ENCODE data around the gene CNTLN. TPM values are rescaled to one million over a fixed set of nuclear protein-coding genes. Genes with fewer than 3 reads are reported as not detected.

Gene CNTLN
- total RNA-seq, 1 donor from 2014 or later = 14.1 TPM

DNA sequence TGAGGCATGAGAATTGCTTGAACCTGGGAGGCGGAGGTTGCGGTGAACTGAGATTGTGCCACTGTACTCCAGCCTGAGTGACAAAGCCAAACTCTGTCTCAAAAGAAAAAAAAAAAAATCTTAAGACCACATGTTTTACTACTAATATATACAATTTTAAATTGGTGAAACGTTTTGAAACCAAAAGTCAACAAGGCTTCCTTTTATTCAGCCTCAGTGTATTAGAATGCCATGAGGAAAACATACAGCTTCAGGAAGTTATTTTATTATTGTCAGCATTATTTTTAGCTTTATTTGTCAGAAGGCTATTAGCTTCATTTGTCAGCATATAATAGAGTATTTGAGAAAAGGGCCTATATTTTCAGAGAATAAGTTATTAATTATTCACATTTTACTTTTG, 280.1 kb downstream of the CNTLN start:
- Mint-ChIP-seq H3K27ac (no peak overlapping the region), H3K27me3 (no peaks in the 10 kb centered on the region), H3K4me1 (ENCODE audit: unreplicated experiment) (no peaks in the 10 kb centered on the region), H3K9me3 (no peaks in the 10 kb centered on the region), H3K36me3 (no peaks in the 10 kb centered on the region), H3K4me3 (no peak overlapping the region)
- DNase-seq (ENCODE audit: extremely low spot score, unreplicated experiment) = no peak
- TF ChIP-seq, protein P1, sequence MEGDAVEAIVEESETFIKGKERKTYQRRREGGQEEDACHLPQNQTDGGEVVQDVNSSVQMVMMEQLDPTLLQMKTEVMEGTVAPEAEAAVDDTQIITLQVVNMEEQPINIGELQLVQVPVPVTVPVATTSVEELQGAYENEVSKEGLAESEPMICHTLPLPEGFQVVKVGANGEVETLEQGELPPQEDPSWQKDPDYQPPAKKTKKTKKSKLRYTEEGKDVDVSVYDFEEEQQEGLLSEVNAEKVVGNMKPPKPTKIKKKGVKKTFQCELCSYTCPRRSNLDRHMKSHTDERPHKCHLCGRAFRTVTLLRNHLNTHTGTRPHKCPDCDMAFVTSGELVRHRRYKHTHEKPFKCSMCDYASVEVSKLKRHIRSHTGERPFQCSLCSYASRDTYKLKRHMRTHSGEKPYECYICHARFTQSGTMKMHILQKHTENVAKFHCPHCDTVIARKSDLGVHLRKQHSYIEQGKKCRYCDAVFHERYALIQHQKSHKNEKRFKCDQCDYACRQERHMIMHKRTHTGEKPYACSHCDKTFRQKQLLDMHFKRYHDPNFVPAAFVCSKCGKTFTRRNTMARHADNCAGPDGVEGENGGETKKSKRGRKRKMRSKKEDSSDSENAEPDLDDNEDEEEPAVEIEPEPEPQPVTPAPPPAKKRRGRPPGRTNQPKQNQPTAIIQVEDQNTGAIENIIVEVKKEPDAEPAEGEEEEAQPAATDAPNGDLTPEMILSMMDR (conservative IDR thresholded peaks at IDR 0.05) = no peak

- Mint-ChIP-seq H3K4me3 (no peak overlapping the region), H3K27me3 (no peaks in the 10 kb centered on the region), H3K4me1 (ENCODE audit: unreplicated experiment) (no peaks in the 10 kb centered on the region), H3K27ac (no peak overlapping the region), H3K9me3 (no peaks in the 10 kb centered on the region), H3K36me3 (no peaks in the 10 kb centered on the region)
- no peak for DNase-seq (ENCODE audit: extremely low spot score, unreplicated experiment)
- TF ChIP-seq, protein P1 (conservative IDR thresholded peaks at IDR 0.05) = no peak
Measured at GRCh38 chr9:17422994-17423680, 288.3 kb downstream of the CNTLN start.

- no peak for DNase-seq (ENCODE audit: extremely low spot score, unreplicated experiment)
- Mint-ChIP-seq H3K27ac (no peak overlapping the region), H3K9me3 (no peaks in the 10 kb centered on the region), H3K4me1 (ENCODE audit: unreplicated experiment) (no peaks in the 10 kb centered on the region), H3K4me3 (no peak overlapping the region), H3K36me3 (no peaks in the 10 kb centered on the region), H3K27me3 (no peaks in the 10 kb centered on the region)
- TF ChIP-seq, protein P1 (conservative IDR thresholded peaks at IDR 0.05) = no peak
Measured at GRCh38 chr9:17423681-17424011, 288.8 kb downstream of the CNTLN start.

GRCh38 chr9:17425384-17425783, 290.5 kb downstream of the CNTLN start:
- peaks cover under 1% of the 10 kb centered on the region for H3K36me3 Mint-ChIP-seq
- no peaks in the 10 kb centered on the region for H3K4me1 Mint-ChIP-seq (ENCODE audit: unreplicated experiment)
- H3K27ac Mint-ChIP-seq = no peak overlapping the region
- no peak for DNase-seq (ENCODE audit: extremely low spot score, unreplicated experiment)
- H3K9me3 Mint-ChIP-seq = no peaks in the 10 kb centered on the region
- H3K27me3 Mint-ChIP-seq = no peaks in the 10 kb centered on the region
- TF ChIP-seq, protein P1 (conservative IDR thresholded peaks at IDR 0.05) = no peak
- no peak overlapping the region for H3K4me3 Mint-ChIP-seq

- no peak overlapping the region for H3K27ac Mint-ChIP-seq
- H3K36me3 Mint-ChIP-seq = peaks cover 4% of the 10 kb centered on the region
- TF ChIP-seq, protein P1 (conservative IDR thresholded peaks at IDR 0.05) = no peak
- H3K4me1 Mint-ChIP-seq (ENCODE audit: unreplicated experiment) = no peaks in the 10 kb centered on the region
- no peak overlapping the region for H3K4me3 Mint-ChIP-seq
- DNase-seq (ENCODE audit: extremely low spot score, unreplicated experiment) = no peak
- no peaks in the 10 kb centered on the region for H3K9me3 Mint-ChIP-seq
- no peaks in the 10 kb centered on the region for H3K27me3 Mint-ChIP-seq
Measured at GRCh38 chr9:17433526-17433925, 298.7 kb downstream of the CNTLN start.

DNA sequence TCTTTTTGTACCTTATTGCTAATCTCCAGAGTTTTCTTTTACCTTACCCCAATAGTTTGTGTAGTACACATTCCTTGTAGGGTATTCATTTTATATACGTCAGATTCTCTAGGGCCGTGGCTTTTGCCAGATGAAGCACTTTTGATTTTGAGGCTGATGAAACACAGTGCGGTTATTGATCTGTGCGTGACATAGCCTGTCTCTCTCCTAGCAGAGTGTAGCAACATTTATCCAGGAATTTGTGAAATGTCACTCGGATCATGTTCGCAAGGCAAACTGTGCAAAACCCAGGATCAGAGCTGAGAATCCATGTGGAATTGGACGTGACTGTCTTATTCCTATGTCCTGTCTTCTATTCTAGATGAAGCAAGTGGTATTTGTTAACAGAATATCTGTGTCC, 302.0 kb downstream of the CNTLN start:
- no peak for DNase-seq (ENCODE audit: extremely low spot score, unreplicated experiment)
- H3K27ac Mint-ChIP-seq = no peak overlapping the region
- no peaks in the 10 kb centered on the region for H3K27me3 Mint-ChIP-seq
- no peaks in the 10 kb centered on the region for H3K4me1 Mint-ChIP-seq (ENCODE audit: unreplicated experiment)
- peaks cover 4% of the 10 kb centered on the region for H3K9me3 Mint-ChIP-seq
- H3K36me3 Mint-ChIP-seq = peaks cover 3% of the 10 kb centered on the region
- no peak overlapping the region for H3K4me3 Mint-ChIP-seq
- TF ChIP-seq, protein P1 (conservative IDR thresholded peaks at IDR 0.05) = no peak
